Measurements from ENCODE around the gene BOC.

The BOC gene

DNA sequence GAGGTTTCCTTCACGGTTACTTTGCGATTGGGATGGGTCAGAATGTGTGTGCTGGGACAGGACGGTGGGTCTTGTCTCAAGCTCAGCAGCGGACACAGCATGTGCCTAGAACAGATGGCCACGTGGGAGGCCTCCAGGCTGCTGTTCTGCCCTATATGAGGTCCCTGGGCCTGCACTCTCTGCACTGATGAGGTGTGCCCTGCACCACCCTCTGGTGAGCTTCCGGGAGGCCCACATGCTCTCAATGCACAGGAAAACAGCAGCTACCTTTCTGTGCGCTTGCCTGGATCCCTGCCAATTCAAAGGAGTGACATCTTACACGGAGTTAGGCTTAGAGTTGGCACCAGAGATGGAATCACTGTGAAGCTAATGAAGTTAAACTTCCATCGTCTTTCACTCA is 59.8 kb downstream of the BOC start:
- TF ChIP-seq, protein P1, sequence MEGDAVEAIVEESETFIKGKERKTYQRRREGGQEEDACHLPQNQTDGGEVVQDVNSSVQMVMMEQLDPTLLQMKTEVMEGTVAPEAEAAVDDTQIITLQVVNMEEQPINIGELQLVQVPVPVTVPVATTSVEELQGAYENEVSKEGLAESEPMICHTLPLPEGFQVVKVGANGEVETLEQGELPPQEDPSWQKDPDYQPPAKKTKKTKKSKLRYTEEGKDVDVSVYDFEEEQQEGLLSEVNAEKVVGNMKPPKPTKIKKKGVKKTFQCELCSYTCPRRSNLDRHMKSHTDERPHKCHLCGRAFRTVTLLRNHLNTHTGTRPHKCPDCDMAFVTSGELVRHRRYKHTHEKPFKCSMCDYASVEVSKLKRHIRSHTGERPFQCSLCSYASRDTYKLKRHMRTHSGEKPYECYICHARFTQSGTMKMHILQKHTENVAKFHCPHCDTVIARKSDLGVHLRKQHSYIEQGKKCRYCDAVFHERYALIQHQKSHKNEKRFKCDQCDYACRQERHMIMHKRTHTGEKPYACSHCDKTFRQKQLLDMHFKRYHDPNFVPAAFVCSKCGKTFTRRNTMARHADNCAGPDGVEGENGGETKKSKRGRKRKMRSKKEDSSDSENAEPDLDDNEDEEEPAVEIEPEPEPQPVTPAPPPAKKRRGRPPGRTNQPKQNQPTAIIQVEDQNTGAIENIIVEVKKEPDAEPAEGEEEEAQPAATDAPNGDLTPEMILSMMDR (IDR thresholded peaks at IDR 0.05): no peak
- H3K4me3 ChIP-seq: no peak overlapping the region
- H3K27ac ChIP-seq: no peak overlapping the region
- no peak for DNase-seq (ENCODE audit: low spot score)

DNA sequence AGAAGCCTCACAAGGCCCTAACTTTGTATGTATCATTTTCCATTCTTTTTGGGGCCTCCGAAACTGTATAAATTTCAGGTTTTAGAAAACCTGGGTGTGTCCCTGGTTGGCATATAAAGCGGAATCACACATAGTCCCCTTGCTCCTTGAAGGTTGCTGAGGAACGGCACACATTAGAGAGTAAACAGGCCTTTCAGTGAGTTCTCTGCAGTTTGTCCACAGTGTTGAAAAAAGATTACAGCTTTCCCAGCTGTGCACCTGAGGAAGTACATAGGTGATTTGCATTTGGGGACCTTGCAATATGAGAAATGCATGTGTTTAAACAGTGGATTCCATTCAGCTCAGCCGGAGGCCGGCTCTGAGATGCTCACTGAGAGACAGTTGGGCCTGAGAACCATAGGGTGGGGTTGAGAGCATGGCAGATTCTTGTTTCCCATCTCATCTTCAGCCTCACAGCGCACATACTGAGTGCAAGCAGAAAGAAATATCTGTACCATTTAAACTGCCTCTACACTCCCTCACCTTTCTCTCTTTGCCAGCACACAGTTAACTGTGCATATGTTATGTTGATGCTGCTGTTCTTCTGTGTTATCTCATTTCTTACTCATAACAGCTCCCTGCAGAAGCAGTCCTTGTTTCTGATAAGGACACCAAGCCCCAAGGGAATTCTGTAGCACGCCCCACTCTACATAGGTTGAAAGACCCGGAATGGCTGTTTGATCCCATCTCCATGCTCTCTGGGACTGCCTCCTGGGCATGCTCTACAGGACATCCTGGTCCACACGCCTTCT is 60.4 kb downstream of the BOC start:
- Histone ChIP-seq H3K4me3 (no peak overlapping the region), H3K27ac (no peak overlapping the region)
- DNase-seq (ENCODE audit: low spot score): no peak
- TF ChIP-seq, protein P1 (IDR thresholded peaks at IDR 0.05): no peak

DNA sequence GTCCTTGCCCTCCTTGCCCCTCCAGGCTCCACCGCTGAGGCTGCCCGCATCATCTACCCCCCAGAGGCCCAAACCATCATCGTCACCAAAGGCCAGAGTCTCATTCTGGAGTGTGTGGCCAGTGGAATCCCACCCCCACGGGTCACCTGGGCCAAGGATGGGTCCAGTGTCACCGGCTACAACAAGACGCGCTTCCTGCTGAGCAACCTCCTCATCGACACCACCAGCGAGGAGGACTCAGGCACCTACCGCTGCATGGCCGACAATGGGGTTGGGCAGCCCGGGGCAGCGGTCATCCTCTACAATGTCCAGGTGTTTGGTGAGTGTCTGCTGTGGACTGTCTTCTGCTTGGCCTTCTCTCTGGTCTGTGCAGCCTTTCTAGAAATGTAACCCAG is 61.0 kb downstream of the BOC start:
- TF ChIP-seq, protein P1 (IDR thresholded peaks at IDR 0.05): no peak
- Histone ChIP-seq H3K4me3 (no peak overlapping the region), H3K27ac (peak overlapping the region in 1 of 2 donors; percentile 2)
- DNase-seq (ENCODE audit: low spot score): no peak

DNA sequence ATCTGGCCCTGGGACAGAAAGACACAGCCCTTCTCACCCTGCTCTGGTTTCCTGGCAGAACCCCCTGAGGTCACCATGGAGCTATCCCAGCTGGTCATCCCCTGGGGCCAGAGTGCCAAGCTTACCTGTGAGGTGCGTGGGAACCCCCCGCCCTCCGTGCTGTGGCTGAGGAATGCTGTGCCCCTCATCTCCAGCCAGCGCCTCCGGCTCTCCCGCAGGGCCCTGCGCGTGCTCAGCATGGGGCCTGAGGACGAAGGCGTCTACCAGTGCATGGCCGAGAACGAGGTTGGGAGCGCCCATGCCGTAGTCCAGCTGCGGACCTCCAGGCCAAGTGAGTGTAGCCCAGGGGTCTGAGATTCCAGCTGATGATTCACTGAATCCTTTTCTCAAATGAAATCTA is 61.7 kb downstream of the BOC start:
- TF ChIP-seq, protein P1 (IDR thresholded peaks at IDR 0.05): no peak
- Histone ChIP-seq H3K27ac (peak overlapping the region in 1 of 2 donors; percentile 2), H3K4me3 (no peak overlapping the region)
- DNase-seq (ENCODE audit: low spot score): no peak

DNA sequence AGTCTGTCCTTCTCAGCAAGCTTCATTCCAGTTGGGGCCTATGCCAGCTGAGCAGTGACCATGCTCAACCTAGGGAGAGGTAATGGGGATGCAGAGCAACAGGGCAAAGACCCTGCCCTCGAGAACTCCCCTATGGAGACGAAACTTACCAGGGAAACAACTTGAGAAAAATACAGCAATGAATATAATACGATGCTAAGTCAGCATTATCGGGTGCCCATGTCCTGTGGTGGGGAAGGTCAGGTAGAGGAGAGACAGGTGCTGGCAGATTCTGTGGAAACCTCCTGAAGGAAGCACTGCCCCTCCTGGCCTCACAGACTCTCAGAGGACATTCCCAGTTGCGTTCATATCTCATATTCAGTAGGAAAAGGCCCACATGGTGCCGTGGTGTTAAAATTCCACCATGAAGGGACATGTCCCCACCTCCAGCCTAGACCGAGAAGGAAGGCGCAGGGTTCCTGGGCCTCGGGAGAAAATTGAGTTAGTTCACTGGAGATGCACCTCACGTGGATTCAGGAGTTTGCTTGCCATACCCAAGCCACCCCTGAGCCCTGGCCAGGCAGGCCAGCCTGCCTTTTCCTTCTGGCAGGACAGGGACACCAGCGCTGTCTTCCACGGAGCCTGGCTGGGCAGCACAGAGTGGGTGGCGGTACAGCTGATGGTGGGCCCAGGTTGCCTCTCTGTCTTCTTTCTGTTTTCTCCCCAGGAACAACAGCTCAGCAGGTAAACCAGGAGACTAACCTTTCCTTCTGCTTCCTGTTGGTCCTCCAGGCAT is 62.4 kb downstream of the BOC start:
- Histone ChIP-seq H3K4me3 (no peak overlapping the region), H3K27ac (no peak overlapping the region)
- DNase-seq (ENCODE audit: low spot score): no peak
- TF ChIP-seq, protein P1 (IDR thresholded peaks at IDR 0.05): no peak

DNA sequence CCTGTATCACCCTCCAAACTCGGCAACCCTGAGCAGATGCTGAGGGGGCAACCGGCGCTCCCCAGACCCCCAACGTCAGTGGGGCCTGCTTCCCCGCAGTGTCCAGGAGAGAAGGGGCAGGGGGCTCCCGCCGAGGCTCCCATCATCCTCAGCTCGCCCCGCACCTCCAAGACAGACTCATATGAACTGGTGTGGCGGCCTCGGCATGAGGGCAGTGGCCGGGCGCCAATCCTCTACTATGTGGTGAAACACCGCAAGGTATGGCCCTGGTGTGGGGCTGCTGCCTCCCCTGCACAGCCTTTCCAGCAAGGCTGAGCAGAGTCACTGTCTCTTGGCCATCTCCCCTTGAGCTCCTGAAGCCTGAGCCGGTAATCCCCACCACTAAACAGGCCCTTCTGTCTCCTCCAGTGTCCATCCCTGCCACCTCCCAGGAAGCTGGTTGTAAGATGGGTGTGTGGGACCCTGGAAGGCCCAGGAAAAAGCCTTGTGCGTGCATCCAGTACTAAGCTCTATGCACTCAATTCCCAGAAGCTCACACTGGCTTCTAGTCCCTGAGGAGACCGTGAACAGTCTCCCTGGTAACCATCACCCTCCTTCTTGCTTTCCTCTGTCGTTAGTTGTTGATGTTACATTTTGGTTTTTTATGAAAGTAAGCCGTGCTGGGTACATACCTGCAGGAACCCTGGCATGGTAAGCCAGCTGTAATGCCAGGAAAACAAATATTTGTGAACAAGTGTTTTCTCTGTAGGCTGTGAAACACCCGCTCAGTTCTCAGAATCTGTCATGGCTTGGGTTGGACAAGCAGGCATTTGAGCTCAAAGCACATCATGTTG is 63.3 kb downstream of the BOC start:
- Histone ChIP-seq H3K4me3 (no peak overlapping the region), H3K27ac (no peak overlapping the region)
- TF ChIP-seq, protein P1 (IDR thresholded peaks at IDR 0.05): no peak
- no peak for DNase-seq (ENCODE audit: low spot score)
